SK-MEL-5 (cell line): ENCODE measurements around the gene UTP14C. TPM values are rescaled to one million over a fixed set of nuclear protein-coding genes. Genes with fewer than 3 reads are reported as not detected.

Experiments used
- DNase-seq: peaks from one replicate; pipeline ENCODE4 v3.0.0-alpha.2; 2016; ENCODE audit warnings: low read depth, low spot score
- in situ Hi-C: cut with HindIII; loops from 2 replicates; pipeline ENCODE4 v1.10.0; 2016; ENCODE audit warnings: low sequenced_read_pairs, high pct_unique_total_duplicates, low pct_unique_long_range_greater_than_20kb
- total RNA-seq: library from RNA; depleted of rRNA; stranded (reverse); fragments of >200 nt; shearing (Covaris generic); gene quantifications from 2 replicates; pipeline ENCODE4 v1.2.3, GENCODE V29; 2014

The UTP14C gene
- total RNA-seq, 1 experiment from 2014 or later: 10.4 TPM

DNA sequence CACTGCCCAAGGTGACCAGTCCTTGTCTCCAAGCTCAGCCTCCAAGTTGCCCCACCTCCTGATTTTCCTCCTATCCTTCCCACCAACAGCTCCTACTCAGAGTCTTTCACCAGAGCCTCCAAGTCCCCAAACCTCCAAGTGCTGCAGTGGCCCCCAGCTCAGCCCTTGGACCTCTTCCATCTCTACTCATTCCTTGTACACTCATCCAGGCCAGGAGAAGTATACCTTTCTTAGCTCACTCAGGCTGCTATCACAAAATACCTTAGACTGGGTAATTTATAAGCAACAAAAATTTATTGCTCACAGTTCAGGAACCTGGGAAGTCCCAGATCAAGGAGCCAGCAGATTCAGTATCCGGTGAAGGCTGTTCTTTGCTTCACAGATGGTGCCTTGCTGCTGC, 24.6 kb upstream of the UTP14C start:
- DNase-seq: no peak
- in situ Hi-C loops: no loop called here

DNA sequence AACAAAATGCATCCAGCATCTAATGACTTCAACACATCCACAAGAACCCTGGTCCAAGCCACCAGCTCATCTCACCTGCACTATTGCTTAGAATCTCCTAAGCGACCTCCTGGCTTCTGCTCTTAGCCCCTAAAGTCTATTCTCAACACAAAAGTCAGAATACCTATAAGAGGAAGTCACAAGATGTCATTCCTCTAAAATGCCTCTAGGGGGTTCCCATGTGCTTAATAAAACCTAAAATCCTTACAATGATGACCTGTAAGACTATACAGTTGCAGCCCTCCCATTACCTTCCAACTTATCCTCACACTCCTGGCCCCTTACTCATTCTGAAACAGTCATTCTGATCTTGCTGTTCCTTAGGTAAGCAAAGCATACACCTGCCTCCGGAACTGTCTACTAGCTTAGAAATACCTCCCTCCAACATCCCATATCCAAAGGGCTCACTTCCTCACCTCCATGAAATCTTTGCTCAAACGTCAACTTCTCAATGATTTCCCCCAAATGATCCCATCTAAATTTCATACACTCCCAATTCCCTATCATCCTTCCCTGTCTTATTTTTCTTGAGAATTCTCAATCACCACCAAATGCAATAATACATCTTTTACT, 23.3 kb upstream of the UTP14C start:
- in situ Hi-C loops: no loop called here
- peak; percentile 63 for DNase-seq

DNA sequence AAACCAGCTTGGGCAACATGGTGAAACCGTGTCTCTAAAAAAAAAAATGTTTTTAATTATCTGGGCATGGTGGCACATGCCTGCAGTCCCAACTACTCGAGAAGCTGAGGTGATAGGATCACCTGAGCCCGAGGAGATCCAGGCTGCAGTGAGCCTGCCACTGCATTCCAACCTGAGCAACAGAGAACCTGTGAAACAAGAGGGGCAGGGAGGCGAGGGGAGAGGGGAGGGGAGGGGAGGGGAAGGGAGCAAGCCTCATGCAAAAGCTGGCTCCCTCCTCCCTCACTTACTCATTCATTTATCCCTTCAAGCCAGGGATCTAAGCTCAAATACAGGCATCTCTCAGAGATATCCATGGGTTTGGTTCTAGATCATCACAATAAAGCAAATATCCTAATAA, 22.1 kb upstream of the UTP14C start:
- no peak for DNase-seq
- in situ Hi-C loops: no loop called here

DNA sequence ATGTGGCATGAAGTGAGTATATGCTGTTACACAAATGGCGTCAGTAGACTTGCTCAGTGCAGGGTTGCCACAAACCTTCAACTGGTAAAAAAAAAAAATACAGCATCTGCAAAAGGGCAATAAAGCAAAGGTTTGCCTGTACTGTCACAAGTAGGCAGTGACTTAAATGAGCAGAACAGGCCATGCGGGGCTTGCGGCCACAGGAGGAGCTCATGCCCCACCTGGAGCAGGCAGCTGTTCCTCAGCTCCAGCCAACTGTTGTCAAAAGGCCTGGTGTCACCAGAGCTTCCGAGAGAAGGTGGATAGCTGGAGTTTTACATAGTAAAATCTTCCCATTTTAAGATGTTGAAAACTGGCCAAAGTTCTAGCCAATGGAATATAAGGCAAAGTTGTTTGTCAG, 20.9 kb upstream of the UTP14C start:
- no peak for DNase-seq
- in situ Hi-C loops: no loop called here

DNA sequence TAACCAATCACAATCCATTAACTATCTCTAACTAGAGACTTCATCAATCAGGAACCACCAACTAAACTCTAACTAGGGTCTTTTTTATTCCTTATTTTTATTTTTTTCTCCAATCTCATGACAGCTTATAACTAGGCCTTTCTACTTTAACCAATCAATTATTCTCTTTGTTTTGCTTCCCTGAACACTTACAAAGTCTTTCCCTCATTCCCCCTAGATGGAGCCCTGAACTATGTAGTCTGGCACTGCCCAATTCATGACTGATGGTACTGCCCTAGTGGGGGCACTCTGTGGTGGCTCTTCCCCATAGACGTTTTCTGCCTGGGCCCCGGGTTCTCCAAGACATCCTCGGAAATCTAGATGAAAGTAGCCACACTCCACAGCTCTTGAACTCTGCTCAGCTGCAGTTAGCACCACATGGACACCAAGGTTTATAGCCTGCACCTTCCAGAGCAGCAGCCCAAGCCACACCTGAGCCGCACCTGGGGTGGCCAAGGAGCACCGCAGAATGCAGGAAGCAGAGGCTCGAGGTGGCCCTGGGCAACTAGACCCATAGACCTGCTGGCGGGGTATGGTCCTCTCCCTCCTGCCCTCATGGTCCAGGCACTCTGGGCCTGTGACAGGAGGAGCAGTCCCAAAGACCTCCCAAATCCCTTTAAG, 19.9 kb upstream of the UTP14C start:
- DNase-seq: peak; percentile 73
- in situ Hi-C loops: no loop called here

DNA sequence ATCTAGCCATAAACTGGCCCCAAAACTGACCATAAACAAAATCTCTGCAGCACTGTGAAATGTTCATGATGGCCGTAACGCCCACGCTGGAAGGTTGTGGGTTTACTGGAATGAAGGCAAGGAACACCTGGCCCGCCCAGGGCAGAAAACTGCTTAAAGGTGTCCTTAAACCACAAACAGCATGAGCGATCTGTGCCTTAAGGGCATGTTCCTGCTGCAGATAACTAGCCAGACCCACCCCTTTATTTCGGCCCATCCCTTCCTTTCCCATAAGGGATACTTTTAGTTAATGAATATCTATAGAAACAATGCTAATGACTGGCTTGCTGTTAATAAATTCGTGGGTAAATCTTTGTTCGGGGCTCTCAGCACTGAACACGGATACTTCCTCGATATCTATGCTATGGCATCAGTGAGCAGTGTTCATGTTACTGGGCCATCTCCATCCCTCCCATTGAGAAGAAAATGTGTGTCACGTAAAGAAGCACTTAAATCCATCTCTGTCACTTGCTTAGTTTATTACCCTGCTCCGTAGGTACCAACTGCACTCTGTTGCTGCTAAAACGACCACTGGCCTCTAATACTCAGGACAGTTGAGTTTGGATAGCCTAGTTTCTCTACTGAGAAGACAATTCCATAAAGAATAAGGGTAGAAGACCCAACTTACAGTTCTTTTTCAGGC, 18.5 kb upstream of the UTP14C start:
- DNase-seq: no peak
- in situ Hi-C loops: no loop called here

DNA sequence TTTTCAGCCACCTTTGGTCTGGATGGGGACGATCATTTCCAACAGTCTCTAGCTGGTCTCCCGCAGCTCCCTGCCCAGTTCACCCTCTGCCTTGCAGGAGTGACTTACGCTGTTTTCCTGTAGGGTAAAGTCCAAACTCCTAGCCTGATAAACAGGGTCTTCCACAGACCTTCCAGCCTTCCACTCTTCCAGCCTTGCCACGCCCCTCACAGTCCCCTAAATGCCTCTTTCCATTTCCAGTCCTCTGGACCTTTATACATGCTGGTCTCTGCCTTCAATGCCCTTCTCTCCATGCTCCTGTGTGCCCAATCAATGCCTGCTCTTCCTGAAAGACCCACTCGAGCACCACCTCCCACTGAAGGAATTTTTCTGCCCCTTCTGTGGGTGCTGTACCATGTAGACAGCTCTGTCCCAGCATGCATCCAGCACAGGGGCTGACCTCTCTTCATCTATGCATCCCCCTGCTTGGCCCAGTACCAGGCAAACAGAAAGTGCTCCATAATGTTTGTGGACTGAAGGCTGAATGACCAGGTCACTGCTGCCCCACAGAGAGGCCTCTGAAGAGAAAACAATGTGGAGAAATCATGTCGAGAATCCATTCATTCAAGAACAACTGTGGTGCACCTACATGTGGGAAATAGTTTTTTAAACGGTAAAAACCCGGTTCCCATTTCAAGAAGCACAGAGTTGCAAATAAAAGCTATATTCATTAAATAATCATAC, 17.8 kb upstream of the UTP14C start:
- in situ Hi-C loops: no loop called here
- no peak for DNase-seq

DNA sequence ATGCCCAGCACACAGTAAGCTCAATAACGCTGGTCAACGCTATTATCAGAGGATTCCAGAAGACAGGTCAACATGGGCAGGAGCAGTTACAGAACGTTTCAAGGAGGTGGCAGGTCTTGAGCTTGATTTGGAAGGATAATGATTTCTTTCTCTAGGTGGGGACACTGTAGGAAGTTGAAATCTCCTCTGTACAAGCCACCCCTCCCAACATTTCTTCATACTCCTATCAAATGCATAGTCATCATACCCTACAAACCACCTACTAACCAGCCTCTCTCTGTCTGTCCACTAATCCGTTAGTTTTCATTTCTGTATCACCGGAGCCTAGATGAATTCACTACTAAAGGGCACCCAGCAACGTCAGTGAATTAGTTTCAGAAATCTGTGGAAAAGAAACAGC, 14.5 kb upstream of the UTP14C start:
- no peak for DNase-seq
- in situ Hi-C loops: no loop called here

DNA sequence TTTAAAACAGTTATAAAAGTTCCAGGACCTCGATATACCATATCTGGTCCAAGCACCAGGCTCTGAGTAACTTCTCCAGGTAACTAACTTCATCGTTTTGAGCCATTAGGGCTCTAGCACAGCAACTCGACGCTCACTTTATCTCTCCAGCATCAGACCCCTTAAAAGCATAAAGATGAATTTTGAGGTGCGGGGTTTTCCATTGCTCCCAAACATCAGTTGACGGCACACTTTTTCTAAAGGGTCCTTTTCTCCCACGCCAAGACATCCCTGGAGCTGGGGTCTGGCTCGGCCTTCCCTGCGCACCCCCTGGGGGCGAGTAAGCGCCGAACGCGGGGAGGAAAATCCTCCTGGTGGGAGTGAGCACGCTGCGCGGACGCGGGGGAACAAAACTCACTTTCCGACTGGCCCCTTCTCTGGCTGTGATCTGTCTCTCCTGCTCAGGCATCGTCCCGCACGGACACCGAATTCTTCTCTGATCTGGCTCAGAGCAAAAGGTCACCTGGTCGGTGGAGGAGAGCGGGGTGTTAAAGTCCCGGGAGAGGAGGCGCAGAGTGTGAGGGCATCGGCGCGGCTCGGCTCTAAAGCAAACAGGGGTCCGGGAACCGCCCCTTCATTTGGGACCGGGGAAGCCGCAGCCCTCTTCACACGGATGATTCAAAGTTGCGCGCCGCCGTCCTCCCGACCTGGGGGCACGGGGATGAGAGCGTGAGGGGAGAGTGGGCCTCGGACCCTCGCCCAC, 13.4 kb upstream of the UTP14C start, which contains the start of gene ATP7B:
TSS of gene ATP7B (minus strand) at position 561 of the 742 bp plus-strand sequence. CDS start at position 448, 113 bp downstream.
- peak; percentile 15 for DNase-seq
- in situ Hi-C loops: no loop called here

DNA sequence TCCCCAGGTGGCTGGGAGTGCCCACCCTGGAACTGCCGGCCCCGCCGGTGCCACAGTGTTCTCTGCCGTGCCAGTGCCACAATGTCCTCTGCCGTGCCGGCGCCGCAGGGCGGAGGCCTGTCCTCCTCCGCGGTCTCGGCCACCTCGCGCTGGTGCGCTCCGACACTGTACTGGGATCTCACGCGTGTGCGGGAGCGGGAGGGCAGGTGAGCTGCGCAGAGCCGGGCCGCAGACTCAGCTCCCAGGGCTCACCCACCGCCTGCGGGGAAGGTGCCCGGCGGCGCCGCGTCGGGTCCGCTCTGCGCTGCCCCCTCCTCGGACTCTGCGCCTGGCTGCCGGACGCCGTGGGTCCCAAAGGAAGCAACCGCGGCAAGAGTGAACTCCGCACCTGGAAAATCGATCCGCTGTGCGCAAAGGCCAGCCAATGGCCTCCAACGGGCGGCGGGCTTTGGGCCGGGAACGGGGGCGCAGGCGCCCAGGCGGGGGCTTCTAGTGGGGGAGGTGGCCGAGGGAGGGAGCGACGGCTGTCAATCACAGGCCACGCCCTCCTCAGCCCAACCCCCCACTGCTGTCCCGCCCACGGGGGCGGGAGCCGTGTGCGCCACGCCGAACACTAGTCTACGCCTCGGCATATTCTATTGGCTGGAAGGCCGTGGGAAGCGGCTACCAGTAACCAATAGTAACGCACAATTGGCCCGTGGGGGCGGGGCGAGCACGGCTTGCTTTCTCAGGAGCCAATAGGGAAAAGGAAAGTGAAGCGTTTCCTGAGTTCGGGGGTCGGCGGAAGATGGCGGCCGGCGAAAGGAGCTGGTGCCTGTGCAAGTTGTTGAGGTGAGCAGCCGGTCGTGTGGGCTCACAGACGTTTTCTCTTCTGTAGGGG, 12.6 kb upstream of the UTP14C start, which contains the start of gene ALG11:
TSS of gene ALG11 (plus strand) at position 767 of the 880 bp plus-strand sequence. CDS start at position 788, 21 bp downstream.
- peak; percentile 99 for DNase-seq

DNA sequence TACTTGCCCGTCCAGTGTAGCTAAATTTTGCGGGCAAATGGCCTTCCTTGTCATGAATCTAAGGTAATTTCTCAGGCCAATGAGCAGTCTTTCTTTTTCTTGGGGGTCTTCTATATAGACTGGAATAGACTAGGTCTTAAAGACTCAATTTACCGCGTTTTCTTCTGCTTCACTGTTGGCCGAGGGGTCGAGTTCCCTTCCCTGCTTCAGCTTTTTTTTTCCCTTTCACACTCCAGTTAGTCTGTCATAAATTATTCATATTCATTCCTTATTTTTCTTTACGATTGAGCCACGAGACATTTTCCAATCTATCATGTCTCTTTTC, 12.0 kb upstream of the UTP14C start:
- in situ Hi-C loops: no loop called here
- DNase-seq: no peak

More for the DNA sequence above, 12.6 kb upstream of the UTP14C start, which contains the start of gene ALG11:
- in situ Hi-C loops: no loop called here

DNA sequence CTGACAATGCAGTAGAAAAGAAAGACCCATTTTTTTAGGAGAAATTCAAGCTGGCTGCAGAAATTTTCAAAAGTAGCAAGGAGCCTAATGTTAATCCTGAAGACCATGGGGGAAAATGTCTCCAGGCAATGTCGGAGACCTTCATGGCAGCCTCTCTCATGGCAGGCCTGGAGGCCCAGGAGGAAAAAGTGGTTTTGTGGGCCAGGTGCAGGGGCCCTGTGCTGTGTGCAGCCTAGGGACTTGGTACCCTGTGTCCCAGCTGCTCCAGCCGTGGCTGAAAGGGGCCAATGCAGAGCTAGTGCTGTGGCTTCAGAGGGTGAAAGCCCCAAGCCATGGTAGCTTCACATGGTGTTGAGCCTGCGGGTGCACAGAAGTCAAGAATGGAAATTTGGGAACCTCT, 8.2 kb upstream of the UTP14C start:
- in situ Hi-C loops: no loop called here
- no peak for DNase-seq

DNA sequence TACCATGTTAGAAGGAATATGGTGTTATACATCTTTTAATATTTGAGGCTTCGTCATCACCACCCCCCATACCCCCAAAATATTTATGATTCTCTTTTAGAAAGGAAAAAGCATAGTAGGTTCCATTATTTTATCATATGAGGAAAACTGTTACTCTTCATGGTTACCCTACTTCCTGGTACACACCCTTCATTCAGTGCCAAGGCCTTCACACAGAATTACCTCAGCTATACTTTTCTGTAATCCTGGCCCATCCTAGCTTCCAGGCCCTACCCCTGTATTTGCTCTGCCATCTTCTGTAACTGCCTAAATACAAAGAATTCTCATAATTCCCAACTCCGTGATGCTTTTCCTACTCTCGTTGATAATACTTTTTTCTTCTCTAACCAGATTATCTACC, 4.3 kb upstream of the UTP14C start:
- in situ Hi-C loops: no loop called here
- DNase-seq: no peak

DNA sequence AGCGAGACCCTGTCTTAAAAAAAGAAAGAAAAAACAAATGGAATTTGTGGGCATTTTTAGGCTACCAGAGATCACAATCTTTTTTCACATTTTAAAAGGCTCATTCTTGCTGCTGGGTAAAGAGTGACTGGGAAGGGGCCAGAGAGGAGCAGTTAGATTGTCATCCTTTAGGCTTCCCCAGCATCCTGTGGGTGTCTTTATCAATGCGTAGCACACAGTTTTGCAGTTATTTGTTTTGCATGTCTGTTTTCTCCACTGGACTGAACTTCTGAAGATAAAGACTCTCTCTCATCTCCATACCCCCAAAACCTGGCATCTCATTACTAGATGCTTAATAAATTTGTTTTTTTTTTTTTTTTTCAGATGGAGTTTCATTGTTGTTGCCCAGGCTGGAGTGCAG, 2.1 kb upstream of the UTP14C start:
- DNase-seq: no peak
- in situ Hi-C loops: no loop called here

DNA sequence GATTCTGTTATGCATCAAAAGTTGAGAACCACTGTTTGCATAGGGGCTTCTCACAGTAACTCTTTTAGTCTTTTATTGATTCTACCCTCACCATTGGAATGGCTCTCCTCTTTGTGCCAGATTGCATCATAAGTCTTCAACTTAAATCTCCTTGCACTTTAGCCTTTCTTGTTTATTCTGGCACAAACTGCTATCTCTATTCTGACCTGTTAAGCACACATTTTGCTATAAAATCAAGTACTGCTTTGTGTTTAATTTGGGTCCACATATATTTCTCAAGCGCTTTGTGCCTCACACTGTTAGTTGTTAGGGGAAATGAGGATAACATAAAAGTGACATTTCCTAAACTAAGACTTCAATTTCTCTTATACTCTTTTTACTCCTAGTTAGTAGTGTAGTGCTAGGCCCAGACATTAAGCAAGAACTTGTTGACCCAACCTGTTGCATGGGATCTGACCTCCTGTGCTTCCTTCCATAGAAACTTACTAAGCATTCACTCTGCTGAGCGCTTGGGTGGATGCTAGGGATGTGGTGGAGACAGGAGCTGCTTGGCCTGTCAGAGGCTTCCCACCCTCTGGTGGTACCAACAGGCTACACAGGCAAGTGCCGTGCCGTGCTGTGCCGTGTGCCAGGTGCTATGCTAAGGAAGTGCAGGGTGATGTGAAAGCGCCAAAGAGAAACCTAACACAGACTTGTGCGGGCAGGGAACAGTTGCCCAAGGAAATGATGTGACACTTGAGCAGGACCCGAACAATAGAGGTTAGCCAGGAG, 1.2 kb downstream of the UTP14C start:
- DNase-seq: no peak
- in situ Hi-C loops: no loop called here

DNA sequence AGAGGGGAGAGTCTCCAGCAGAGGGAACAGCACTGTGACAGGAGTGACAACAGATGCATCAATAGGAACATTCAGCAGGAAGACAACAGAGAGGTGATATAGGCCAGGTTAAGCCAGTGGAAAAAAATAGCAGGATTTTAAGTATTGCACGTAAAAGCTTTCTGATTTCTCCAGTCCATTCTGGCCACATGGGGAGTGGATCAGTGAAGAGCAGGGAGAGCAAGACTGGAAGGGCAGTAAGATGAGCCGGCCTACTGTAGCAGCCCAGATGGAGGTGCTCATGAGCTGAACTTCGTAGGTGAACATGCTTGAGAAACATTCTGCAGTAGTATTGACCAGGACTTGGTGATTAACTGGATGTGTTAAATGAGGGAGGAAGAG, 1.7 kb downstream of the UTP14C start:
- DNase-seq: no peak
- in situ Hi-C loops: no loop called here
